Left ventricle myocardium inferior (tissue), 1 donor: ENCODE measurements around the gene ITPRIPL2. TPM values are rescaled to one million over a fixed set of nuclear protein-coding genes. Genes with fewer than 3 reads are reported as not detected.

Experiments
- DNase-seq: peaks from one replicate; pipeline ENCODE4 v3.0.0-alpha.2; 2020
- H3K27ac ChIP-seq: fragments of 200-600 bp; replicated peaks from 2 replicates; pipeline ENCODE4 v1.8.0; 2021
- H3K27me3 ChIP-seq: fragments of 200-600 bp; 2 replicates; pipeline ENCODE4 v1.8.0; 2021; ENCODE audit warnings: low read depth
- H3K36me3 ChIP-seq: fragments of 200-600 bp; 2 replicates; pipeline ENCODE4 v1.8.0; 2021
- H3K4me1 ChIP-seq: fragments of 200-600 bp; 2 replicates; pipeline ENCODE4 v1.8.0; 2021
- H3K4me3 ChIP-seq: fragments of 200-600 bp; 2 replicates; pipeline ENCODE4 v1.8.0; 2021; ENCODE audit warnings: mild to moderate bottlenecking, moderate library complexity
- H3K9me3 ChIP-seq: fragments of 200-600 bp; replicated peaks from 2 replicates; pipeline ENCODE4 v1.8.0; 2021
- CTCF ChIP-seq: fragments of 200-600 bp; IDR thresholded peaks from 2 replicates; pipeline ENCODE4 v1.8.0; 2021; ENCODE audit warnings: antibody characterized with exemption, mild to moderate bottlenecking, borderline replicate concordance
- intact Hi-C: fragments of 100-400 bp; cut with micrococcal nuclease; formaldehyde crosslinking; loops from one replicate; pipeline ENCODE4 v1.11.0; 2022
- total RNA-seq: library from RNA; stranded (reverse); fragmentation: NEBNext Ultra II Directional; extraction: Animal tissue kit (Norgen Biotek cat#: 25700); gene quantifications from one replicate; pipeline ENCODE4 v1.2.1, GENCODE V29; 2021
- donor health status: DM: no; HTN: yes; CAD: no; lungs with severe emphysema.

Gene ITPRIPL2
- total RNA-seq, 1 donor from 2014 or later, result 12.3 TPM

GRCh38 chr16:19131825-19132218 lies 18.1 kb downstream of the ITPRIPL2 start:
- intact Hi-C loops, result no loop called here
- peaks cover 5% of the 10 kb centered on the region for H3K27me3 ChIP-seq
- peak overlapping the region; percentile 85 for H3K27ac ChIP-seq
- TF ChIP-seq CTCF, result no peak
- no peak for DNase-seq
- peaks cover 67% of the 10 kb centered on the region for H3K4me1 ChIP-seq
- no peak overlapping the region for H3K4me3 ChIP-seq
- H3K36me3 ChIP-seq, result no peaks in the 10 kb centered on the region
- H3K9me3 ChIP-seq, result no peaks in the 10 kb centered on the region

- intact Hi-C loops, result no loop called here
- TF ChIP-seq CTCF, result no peak
- Histone ChIP-seq H3K27me3 (peaks cover 5% of the 10 kb centered on the region), H3K36me3 (no peaks in the 10 kb centered on the region), H3K27ac (peak overlapping the region; percentile 85), H3K4me1 (peaks cover 70% of the 10 kb centered on the region), H3K9me3 (no peaks in the 10 kb centered on the region), H3K4me3 (no peak overlapping the region)
- DNase-seq, result no peak
Observed at GRCh38 chr16:19132255-19132654, 18.5 kb downstream of the ITPRIPL2 start.

- Histone ChIP-seq H3K36me3 (no peaks in the 10 kb centered on the region), H3K9me3 (no peaks in the 10 kb centered on the region), H3K27ac (peak overlapping the region; percentile 85), H3K4me3 (no peak overlapping the region), H3K4me1 (peaks cover 71% of the 10 kb centered on the region), H3K27me3 (peaks cover 5% of the 10 kb centered on the region)
- no peak for DNase-seq
- no peak for TF ChIP-seq CTCF
- intact Hi-C loops, result no loop called here
Observed at GRCh38 chr16:19132898-19133297, 19.1 kb downstream of the ITPRIPL2 start.

- Histone ChIP-seq H3K27ac (peak overlapping the region; percentile 15), H3K4me1 (peaks cover 72% of the 10 kb centered on the region), H3K27me3 (peaks cover 5% of the 10 kb centered on the region), H3K4me3 (no peak overlapping the region), H3K36me3 (no peaks in the 10 kb centered on the region), H3K9me3 (no peaks in the 10 kb centered on the region)
- TF ChIP-seq CTCF, result no peak
- no peak for DNase-seq
- intact Hi-C loops, result no loop called here
Observed at GRCh38 chr16:19133600-19133999, 19.8 kb downstream of the ITPRIPL2 start.

- DNase-seq, result no peak
- intact Hi-C loops, result no loop called here
- peaks cover 72% of the 10 kb centered on the region for H3K4me1 ChIP-seq
- no peak overlapping the region for H3K4me3 ChIP-seq
- no peaks in the 10 kb centered on the region for H3K9me3 ChIP-seq
- H3K27ac ChIP-seq, result peak overlapping the region; percentile 63
- TF ChIP-seq CTCF, result no peak
- peaks cover 5% of the 10 kb centered on the region for H3K27me3 ChIP-seq
- H3K36me3 ChIP-seq, result no peaks in the 10 kb centered on the region
Observed at GRCh38 chr16:19135201-19135842, 21.6 kb downstream of the ITPRIPL2 start.
